HK-2 (cell line): ENCODE data around the gene ADPRH.
"Not testable (repeated sequence)": the region's sequence is repeated elsewhere in the genome, so short reads cannot be mapped to it uniquely, and the experiment has no call there.

ENCODE experiments used
- DNase-seq: peaks from one replicate; pipeline ENCODE4 v3.0.0-alpha.2; 2018; ENCODE audit not compliant: unreplicated experiment

The ADPRH gene

GRCh38 chr3:119559441-119559963, 19.8 kb upstream of the ADPRH start, which contains the start of gene CD80:
CD80 (minus strand) TSS chr3:119559614; CDS start chr3:119557728, 1,886 bp downstream.
- peak; percentile 33 for DNase-seq

- no peak for DNase-seq
Measured at GRCh38 chr3:119560160-119560559, 19.1 kb upstream of the ADPRH start.

GRCh38 chr3:119562307-119562961, 16.9 kb upstream of the ADPRH start:
- no peak for DNase-seq

GRCh38 chr3:119563334-119563733, 16.0 kb upstream of the ADPRH start:
- DNase-seq, result not testable (repeated sequence)

GRCh38 chr3:119569156-119569555, 10.1 kb upstream of the ADPRH start:
- DNase-seq, result no peak

- no peak for DNase-seq
Measured at GRCh38 chr3:119570229-119570628, 9.1 kb upstream of the ADPRH start.

- no peak for DNase-seq
Measured at GRCh38 chr3:119571230-119571629, 8.1 kb upstream of the ADPRH start.

- no peak for DNase-seq
Measured at GRCh38 chr3:119571688-119572087, 7.6 kb upstream of the ADPRH start.

- no peak for DNase-seq
Measured at GRCh38 chr3:119575507-119575906, 3.8 kb upstream of the ADPRH start.

GRCh38 chr3:119580067-119580760, 922 bp downstream of the ADPRH start:
- DNase-seq, result no peak

- DNase-seq, result peak; percentile 60
Measured at GRCh38 chr3:119582178-119582577, 2.9 kb downstream of the ADPRH start.

- no peak for DNase-seq
Measured at GRCh38 chr3:119585208-119585607, 5.9 kb downstream of the ADPRH start.

GRCh38 chr3:119585856-119586570, 6.7 kb downstream of the ADPRH start:
- no peak for DNase-seq

GRCh38 chr3:119586733-119587172, 7.5 kb downstream of the ADPRH start:
- DNase-seq, result no peak

GRCh38 chr3:119588112-119588511, 8.8 kb downstream of the ADPRH start:
- no peak for DNase-seq

GRCh38 chr3:119589102-119589773, 9.9 kb downstream of the ADPRH start:
- no peak for DNase-seq

- DNase-seq, result no peak
Measured at GRCh38 chr3:119590706-119591105, 11.4 kb downstream of the ADPRH start.

GRCh38 chr3:119592861-119593260, 13.6 kb downstream of the ADPRH start:
- DNase-seq, result no peak

- no peak for DNase-seq
Measured at GRCh38 chr3:119594066-119594465, 14.8 kb downstream of the ADPRH start.

- not testable (repeated sequence) for DNase-seq
Measured at GRCh38 chr3:119594929-119595328, 15.6 kb downstream of the ADPRH start.

- no peak for DNase-seq
Measured at GRCh38 chr3:119595639-119596334, 16.5 kb downstream of the ADPRH start.
